Tibial artery (tissue), 4 donors: ENCODE data around the gene CCNL2.

ENCODE experiments used
- DNase-seq, 2 donors: peaks; one replicate each; pipeline ENCODE4 v3.0.0-alpha.2; 2019
- H3K27ac ChIP-seq, 2 donors: fragments of 200-600 bp; sonication (generic) in 1 of 2; 1 replicate in 1 of 2; 2 replicates in 1 of 2; pipeline ENCODE4 v1.5.1; 2018 to 2019; ENCODE audit warnings: mild to moderate bottlenecking in 1 of 2
- H3K27me3 ChIP-seq, 2 donors: fragments of 200-600 bp; sonication (generic) in 1 of 2; one replicate each; pipeline versions ENCODE4 v1.5.1 to v1.6.0; 2016 to 2019
- H3K36me3 ChIP-seq, 3 donors: fragments of 200-600 bp; sonication (generic) in 2 of 3; one replicate each; pipeline ENCODE4 v1.5.1; 2016 to 2019; ENCODE audit warnings: mild to moderate bottlenecking in 2 of 3
- H3K4me1 ChIP-seq, 4 donors: fragments of 200-600 bp; sonication (generic) in 2 of 4; 1 replicate in 3 of 4; 2 replicates in 1 of 4; pipeline ENCODE4 v1.5.1; 2016 to 2019
- H3K4me3 ChIP-seq, 2 donors: fragments of 200-600 bp; sonication (generic) in 1 of 2; 1 replicate in 1 of 2; 2 replicates in 1 of 2; pipeline ENCODE4 v1.5.1; 2018 to 2019; ENCODE audit warnings: mild to moderate bottlenecking in 2 of 2
- H3K9me3 ChIP-seq, 3 donors: fragments of 200-600 bp; sonication (generic) in 1 of 3; one replicate each; pipeline ENCODE4 v1.5.1; 2016 to 2019
- intact Hi-C: fragments of 100-400 bp; cut with DNase I; formaldehyde crosslinking; loops from one replicate; pipeline ENCODE4 v1.15.0; 2023; ENCODE audit warnings: low total_unique reads
- TF ChIP-seq, protein P1 (sequence below), 2 experiments: fragments of 200-600 bp in 1 of 2; fragments of 450-650 bp in 1 of 2; IDR thresholded peaks; one replicate each; pipeline ENCODE4 v1.5.1; 2017 to 2019; ENCODE audit warnings: antibody characterized with exemption in 2 of 2, mild to moderate bottlenecking in 1 of 2, moderate library complexity in 1 of 2

The CCNL2 gene

DNA sequence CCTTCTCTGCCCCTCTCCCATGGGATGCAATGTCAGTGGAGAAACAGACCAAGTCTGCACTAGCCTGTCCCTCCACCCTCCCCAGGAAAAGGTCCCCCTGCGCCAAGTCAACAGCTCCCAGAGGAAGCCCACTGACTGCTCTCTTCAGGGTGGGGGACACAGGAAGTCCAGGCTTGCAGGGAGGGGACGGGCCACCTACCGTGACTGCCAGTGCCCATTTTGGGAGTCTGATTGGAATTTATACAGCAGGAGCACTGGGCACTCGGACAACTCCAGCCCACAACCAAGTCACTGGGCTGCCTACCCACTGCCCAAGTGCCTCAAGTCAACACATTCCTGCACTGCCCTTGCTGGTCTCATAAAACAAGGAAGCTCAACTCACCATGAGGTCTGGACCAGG, 6.1 kb downstream of the CCNL2 start:
- peaks cover 0 to 20% (median 11%) of the 10 kb centered on the region in 4 donors for H3K4me1 ChIP-seq
- no peaks in the 10 kb centered on the region for H3K27me3 ChIP-seq
- TF ChIP-seq, protein P1, sequence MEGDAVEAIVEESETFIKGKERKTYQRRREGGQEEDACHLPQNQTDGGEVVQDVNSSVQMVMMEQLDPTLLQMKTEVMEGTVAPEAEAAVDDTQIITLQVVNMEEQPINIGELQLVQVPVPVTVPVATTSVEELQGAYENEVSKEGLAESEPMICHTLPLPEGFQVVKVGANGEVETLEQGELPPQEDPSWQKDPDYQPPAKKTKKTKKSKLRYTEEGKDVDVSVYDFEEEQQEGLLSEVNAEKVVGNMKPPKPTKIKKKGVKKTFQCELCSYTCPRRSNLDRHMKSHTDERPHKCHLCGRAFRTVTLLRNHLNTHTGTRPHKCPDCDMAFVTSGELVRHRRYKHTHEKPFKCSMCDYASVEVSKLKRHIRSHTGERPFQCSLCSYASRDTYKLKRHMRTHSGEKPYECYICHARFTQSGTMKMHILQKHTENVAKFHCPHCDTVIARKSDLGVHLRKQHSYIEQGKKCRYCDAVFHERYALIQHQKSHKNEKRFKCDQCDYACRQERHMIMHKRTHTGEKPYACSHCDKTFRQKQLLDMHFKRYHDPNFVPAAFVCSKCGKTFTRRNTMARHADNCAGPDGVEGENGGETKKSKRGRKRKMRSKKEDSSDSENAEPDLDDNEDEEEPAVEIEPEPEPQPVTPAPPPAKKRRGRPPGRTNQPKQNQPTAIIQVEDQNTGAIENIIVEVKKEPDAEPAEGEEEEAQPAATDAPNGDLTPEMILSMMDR (IDR thresholded peaks at IDR 0.05), result no peak
- no peak for DNase-seq
- H3K4me3 ChIP-seq, result no peak overlapping the region
- peaks cover 83 to 100% (median 96%) of the 10 kb centered on the region in 3 donors for H3K36me3 ChIP-seq
- intact Hi-C loops, result no loop called here
- no peaks in the 10 kb centered on the region for H3K9me3 ChIP-seq
- H3K27ac ChIP-seq, result no peak overlapping the region

DNA sequence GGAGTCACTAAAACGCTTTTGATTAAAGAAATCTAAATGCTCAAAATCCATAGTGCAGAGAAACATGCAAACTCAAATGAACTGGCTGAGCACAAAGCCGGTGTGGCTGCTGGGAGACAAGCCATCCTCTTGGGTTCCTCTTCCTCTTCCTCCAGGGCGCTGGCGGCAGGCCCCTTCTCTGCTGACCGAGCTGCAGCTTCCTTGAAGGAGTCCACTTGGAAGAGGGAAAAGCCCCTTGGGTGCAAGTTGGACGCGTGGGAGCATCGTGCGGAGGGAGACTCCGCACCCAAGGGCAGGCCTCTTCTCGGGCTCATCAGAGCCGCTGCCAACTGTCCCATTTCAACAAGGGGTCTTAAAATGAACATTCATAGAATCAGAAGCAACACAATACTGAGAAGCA, 7.9 kb downstream of the CCNL2 start:
- Histone ChIP-seq H3K36me3 (peaks cover 88 to 100% (median 100%) of the 10 kb centered on the region in 3 donors), H3K27me3 (no peaks in the 10 kb centered on the region), H3K4me1 (peaks cover 0 to 5% (median 0%) of the 10 kb centered on the region in 4 donors), H3K27ac (no peak overlapping the region), H3K4me3 (no peak overlapping the region), H3K9me3 (no peaks in the 10 kb centered on the region)
- no peak for DNase-seq
- intact Hi-C loops, result no loop called here
- TF ChIP-seq, protein P1 (IDR thresholded peaks at IDR 0.05), result no peak

DNA sequence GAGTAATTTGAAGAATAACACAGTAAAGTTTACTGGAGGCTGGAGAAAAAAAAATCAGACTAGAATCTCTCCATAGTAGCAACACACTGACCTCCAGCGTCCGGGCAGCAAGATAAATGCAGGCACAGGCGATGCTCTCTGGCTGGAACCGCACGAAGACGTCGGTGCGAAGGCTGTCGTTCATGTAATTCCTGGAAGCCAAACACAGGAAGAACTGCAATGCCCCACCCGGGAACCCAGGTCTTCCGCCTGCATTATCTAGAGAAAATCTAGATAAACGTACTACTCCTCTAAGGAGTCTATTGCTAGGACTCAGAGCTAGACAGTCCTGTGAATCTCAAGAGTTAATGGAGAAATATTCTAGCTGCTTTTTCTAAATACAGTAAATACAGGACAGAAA, 8.5 kb downstream of the CCNL2 start:
- TF ChIP-seq, protein P1 (IDR thresholded peaks at IDR 0.05), result no peak
- Histone ChIP-seq H3K27me3 (no peaks in the 10 kb centered on the region), H3K9me3 (no peaks in the 10 kb centered on the region), H3K4me3 (no peak overlapping the region), H3K4me1 (no peaks in the 10 kb centered on the region), H3K36me3 (peaks cover 94 to 100% (median 100%) of the 10 kb centered on the region in 3 donors), H3K27ac (no peak overlapping the region)
- DNase-seq, result no peak
- intact Hi-C loops, result no loop called here

- H3K4me3 ChIP-seq, result no peak overlapping the region
- peaks cover 75 to 86% (median 79%) of the 10 kb centered on the region in 3 donors for H3K36me3 ChIP-seq
- intact Hi-C loops, result no loop called here
- H3K27ac ChIP-seq, result no peak overlapping the region
- TF ChIP-seq, protein P1 (IDR thresholded peaks at IDR 0.05), result no peak
- no peaks in the 10 kb centered on the region for H3K27me3 ChIP-seq
- no peaks in the 10 kb centered on the region for H3K4me1 ChIP-seq
- DNase-seq, result no peak
- H3K9me3 ChIP-seq, result no peaks in the 10 kb centered on the region
Observed at GRCh38 chr1:1388078-1388472, 11.1 kb downstream of the CCNL2 start.

DNA sequence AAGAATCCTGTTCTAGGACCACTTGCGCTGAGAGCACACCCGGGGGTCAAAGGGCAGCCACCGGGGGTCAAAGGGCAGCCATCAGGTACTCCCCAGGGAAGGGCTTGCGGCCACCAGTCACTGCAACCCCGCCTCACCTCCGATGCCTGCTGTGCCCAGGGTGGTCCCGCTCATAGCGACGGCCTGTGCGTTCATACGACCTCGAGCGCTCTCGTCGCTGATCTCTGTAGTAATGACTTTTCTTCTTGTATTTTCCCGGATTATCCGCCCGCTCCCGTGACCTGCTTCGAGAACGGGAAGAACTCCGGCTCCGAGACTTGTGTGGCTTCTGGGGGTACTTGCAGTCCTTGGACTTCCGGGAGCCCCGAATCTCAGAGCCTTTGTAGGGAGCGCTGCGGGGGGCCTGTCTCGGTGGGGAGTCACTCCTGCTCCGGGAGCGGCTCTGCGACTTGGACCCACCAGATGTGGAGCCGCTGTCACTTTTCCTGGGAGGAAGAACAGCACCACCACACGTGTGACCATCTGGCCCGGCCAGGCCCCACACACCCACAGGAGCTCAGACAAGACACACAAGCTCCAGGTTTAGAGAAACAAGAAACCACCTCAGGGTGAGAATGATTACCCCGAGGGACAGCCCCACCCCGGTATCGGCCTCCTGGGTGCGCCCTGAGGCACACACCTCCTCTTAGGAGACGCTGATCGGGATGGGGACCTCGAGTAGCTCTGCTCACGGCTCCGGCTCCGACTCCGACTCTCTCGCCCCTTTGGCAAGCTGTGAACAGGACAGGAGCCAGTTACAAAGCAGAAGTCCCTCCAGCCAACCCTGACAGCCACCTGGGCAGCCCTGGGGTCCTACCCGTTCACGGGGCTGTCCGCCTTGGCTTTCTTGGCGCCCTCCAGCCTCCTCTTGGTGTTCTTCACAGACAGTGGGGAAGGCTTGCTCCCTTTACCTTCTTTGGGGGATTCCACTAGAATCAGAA, 11.7 kb downstream of the CCNL2 start:
- TF ChIP-seq, protein P1 (IDR thresholded peaks at IDR 0.05), result no peak
- no peak for DNase-seq
- Histone ChIP-seq H3K9me3 (no peaks in the 10 kb centered on the region), H3K4me3 (no peak overlapping the region), H3K27ac (no peak overlapping the region), H3K27me3 (no peaks in the 10 kb centered on the region), H3K4me1 (no peaks in the 10 kb centered on the region), H3K36me3 (peaks cover 68 to 79% (median 72%) of the 10 kb centered on the region in 3 donors)
- intact Hi-C loops, result no loop called here
